Thoracic aorta (tissue), 2 donors: Measurements from ENCODE around the gene GNG7. TPM values are rescaled to one million over a fixed set of nuclear protein-coding genes. Genes with fewer than 3 reads are reported as not detected.
"Not testable (repeated sequence)": the region's sequence is repeated elsewhere in the genome, so short reads cannot be mapped to it uniquely, and the experiment has no call there.

Experiments used
- ATAC-seq: fragments of 150-250 bp; one replicate; pipeline ENCODE4 v1.8.0; 2017; ENCODE audit warnings: low read depth; ENCODE audit not compliant: insufficient number of reproducible peaks, low FRiP score
- DNase-seq: peaks from one replicate; pipeline ENCODE4 v3.0.0-alpha.2; 2020; ENCODE audit warnings: low spot score
- H3K27ac ChIP-seq, 2 donors: fragments of 200-600 bp; sonication (generic); 1 replicate in 1 of 2; 2 replicates in 1 of 2; pipeline ENCODE4 v1.5.1; 2016; ENCODE audit warnings: mild to moderate bottlenecking in 2 of 2, moderate library complexity in 2 of 2
- H3K27me3 ChIP-seq: fragments of 200-600 bp; sonication (generic); replicated peaks from 2 replicates; pipeline ENCODE4 v1.6.0; 2016; ENCODE audit warnings: mild to moderate bottlenecking; ENCODE audit not compliant: insufficient read depth
- H3K36me3 ChIP-seq: fragments of 200-600 bp; sonication (generic); one replicate; pipeline ENCODE4 v1.5.1; 2016
- H3K4me1 ChIP-seq, 2 donors: fragments of 200-600 bp; sonication (generic); 1 replicate in 1 of 2; 2 replicates in 1 of 2; pipeline versions ENCODE4 v1.5.1 to v1.6.0; 2016; ENCODE audit warnings: low read depth in 2 of 2, mild to moderate bottlenecking in 1 of 2; ENCODE audit not compliant: control insufficient read depth in 1 of 2
- H3K4me3 ChIP-seq: fragments of 200-600 bp; sonication (generic); 2 replicates; pipeline ENCODE4 v1.5.1; 2016; ENCODE audit warnings: mild to moderate bottlenecking
- H3K9me3 ChIP-seq: fragments of 200-600 bp; sonication (generic); 2 replicates; pipeline ENCODE4 v1.5.1; 2016
- CTCF ChIP-seq: fragments of 200-600 bp; sonication (generic); IDR thresholded peaks from one replicate; pipeline ENCODE4 v1.5.1; 2019; ENCODE audit warnings: antibody characterized with exemption
- total RNA-seq, 2 donors: library from RNA; depleted of rRNA; stranded (reverse); fragments of >200 nt; gene quantifications; one replicate each; pipeline versions ENCODE4 v1.1.0 to v1.2.3, GENCODE V29; 2016

Gene GNG7
- total RNA-seq, 2 donors from 2014 or later, result 2.3 to 3.2 TPM

GRCh38 chr19:2475018-2475701, 227.3 kb downstream of the GNG7 start:
- H3K27me3 ChIP-seq, result no peaks in the 10 kb centered on the region
- peak overlapping the region; percentile 91 to 96 for H3K27ac ChIP-seq
- no peaks in the 10 kb centered on the region for H3K9me3 ChIP-seq
- no peak for TF ChIP-seq CTCF
- peaks cover 13 to 20% of the 10 kb centered on the region in 2 donors for H3K4me1 ChIP-seq
- peak; percentile 28 for DNase-seq
- H3K36me3 ChIP-seq, result peaks cover 12% of the 10 kb centered on the region
- peak overlapping the region; percentile 89 for H3K4me3 ChIP-seq
- no peak for ATAC-seq

- H3K27ac ChIP-seq, result peak overlapping the region; percentile 91 to 96
- no peaks in the 10 kb centered on the region for H3K9me3 ChIP-seq
- no peaks in the 10 kb centered on the region for H3K27me3 ChIP-seq
- H3K4me1 ChIP-seq, result peaks cover 13 to 16% of the 10 kb centered on the region in 2 donors
- ATAC-seq (peak; percentile 19), DNase-seq (peak; percentile 80)
- peaks cover 12% of the 10 kb centered on the region for H3K36me3 ChIP-seq
- peak overlapping the region; percentile 89 for H3K4me3 ChIP-seq
- peak; percentile 99 for TF ChIP-seq CTCF
Observed at GRCh38 chr19:2474232-2475017, 228.1 kb downstream of the GNG7 start.

- not testable (repeated sequence) for H3K9me3 ChIP-seq, DNase-seq, H3K27me3 ChIP-seq, H3K4me1 ChIP-seq, ATAC-seq, H3K27ac ChIP-seq, H3K4me3 ChIP-seq, H3K36me3 ChIP-seq
Observed at GRCh38 chr19:2469915-2470200, 232.6 kb downstream of the GNG7 start.

GRCh38 chr19:2469102-2469914, 233.2 kb downstream of the GNG7 start:
- no peak overlapping the region for H3K27ac ChIP-seq
- H3K27me3 ChIP-seq, result no peaks in the 10 kb centered on the region
- H3K4me1 ChIP-seq, result peaks cover 2 to 4% of the 10 kb centered on the region in 2 donors
- no peaks in the 10 kb centered on the region for H3K36me3 ChIP-seq
- H3K9me3 ChIP-seq, result no peaks in the 10 kb centered on the region
- ATAC-seq (no peak), DNase-seq (no peak)
- TF ChIP-seq CTCF, result no peak
- no peak overlapping the region for H3K4me3 ChIP-seq

GRCh38 chr19:2468596-2468995, 233.9 kb downstream of the GNG7 start:
- ATAC-seq (no peak), DNase-seq (no peak)
- Histone ChIP-seq H3K27me3 (no peaks in the 10 kb centered on the region), H3K4me3 (no peak overlapping the region), H3K27ac (no peak overlapping the region), H3K9me3 (no peaks in the 10 kb centered on the region), H3K36me3 (no peaks in the 10 kb centered on the region), H3K4me1 (peaks cover 0 to 4% of the 10 kb centered on the region in 2 donors)
- no peak for TF ChIP-seq CTCF
